GM20000 (cell line): ENCODE measurements around the gene EIF3K.

Experiments
- DNase-seq: peaks from one replicate; pipeline ENCODE4 v3.0.0; 2012; ENCODE audit warnings: low spot score
- TF ChIP-seq, protein P1 (sequence below): IDR thresholded peaks from 2 replicates; pipeline ENCODE4 v1.5.1; 2012; ENCODE audit warnings: mild to moderate bottlenecking, control low read depth; ENCODE audit errors: extremely low read depth, missing control alignments

Gene EIF3K

DNA sequence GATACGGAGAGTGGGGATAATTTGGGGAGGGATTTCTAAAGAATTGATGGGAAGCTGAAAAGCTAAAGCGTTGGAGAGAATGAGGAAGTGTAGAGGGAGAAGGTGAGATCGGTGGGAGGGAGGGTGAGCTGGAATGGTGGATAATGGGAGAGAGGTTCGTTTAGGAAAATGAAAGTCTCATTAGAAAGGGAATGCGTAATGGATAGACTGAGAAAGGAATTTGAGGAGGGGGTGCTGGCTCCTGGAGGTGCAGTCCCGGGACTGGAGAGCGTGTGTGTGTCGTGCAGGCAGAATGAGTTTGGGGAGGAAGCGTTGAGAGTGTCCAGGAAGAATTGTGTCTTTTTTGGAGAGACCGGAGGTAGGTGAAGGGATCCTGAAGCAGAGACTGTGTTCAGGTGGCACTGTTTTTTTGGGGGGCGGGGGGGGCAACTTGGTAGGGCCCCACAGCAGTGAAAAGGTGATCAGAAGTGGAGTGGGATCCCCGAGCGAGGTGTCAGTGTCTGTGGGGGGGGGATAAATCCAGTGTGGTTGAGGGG is 29.8 kb downstream of the EIF3K start:
- DNase-seq = no peak
- TF ChIP-seq, protein P1, sequence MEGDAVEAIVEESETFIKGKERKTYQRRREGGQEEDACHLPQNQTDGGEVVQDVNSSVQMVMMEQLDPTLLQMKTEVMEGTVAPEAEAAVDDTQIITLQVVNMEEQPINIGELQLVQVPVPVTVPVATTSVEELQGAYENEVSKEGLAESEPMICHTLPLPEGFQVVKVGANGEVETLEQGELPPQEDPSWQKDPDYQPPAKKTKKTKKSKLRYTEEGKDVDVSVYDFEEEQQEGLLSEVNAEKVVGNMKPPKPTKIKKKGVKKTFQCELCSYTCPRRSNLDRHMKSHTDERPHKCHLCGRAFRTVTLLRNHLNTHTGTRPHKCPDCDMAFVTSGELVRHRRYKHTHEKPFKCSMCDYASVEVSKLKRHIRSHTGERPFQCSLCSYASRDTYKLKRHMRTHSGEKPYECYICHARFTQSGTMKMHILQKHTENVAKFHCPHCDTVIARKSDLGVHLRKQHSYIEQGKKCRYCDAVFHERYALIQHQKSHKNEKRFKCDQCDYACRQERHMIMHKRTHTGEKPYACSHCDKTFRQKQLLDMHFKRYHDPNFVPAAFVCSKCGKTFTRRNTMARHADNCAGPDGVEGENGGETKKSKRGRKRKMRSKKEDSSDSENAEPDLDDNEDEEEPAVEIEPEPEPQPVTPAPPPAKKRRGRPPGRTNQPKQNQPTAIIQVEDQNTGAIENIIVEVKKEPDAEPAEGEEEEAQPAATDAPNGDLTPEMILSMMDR = no peak

DNA sequence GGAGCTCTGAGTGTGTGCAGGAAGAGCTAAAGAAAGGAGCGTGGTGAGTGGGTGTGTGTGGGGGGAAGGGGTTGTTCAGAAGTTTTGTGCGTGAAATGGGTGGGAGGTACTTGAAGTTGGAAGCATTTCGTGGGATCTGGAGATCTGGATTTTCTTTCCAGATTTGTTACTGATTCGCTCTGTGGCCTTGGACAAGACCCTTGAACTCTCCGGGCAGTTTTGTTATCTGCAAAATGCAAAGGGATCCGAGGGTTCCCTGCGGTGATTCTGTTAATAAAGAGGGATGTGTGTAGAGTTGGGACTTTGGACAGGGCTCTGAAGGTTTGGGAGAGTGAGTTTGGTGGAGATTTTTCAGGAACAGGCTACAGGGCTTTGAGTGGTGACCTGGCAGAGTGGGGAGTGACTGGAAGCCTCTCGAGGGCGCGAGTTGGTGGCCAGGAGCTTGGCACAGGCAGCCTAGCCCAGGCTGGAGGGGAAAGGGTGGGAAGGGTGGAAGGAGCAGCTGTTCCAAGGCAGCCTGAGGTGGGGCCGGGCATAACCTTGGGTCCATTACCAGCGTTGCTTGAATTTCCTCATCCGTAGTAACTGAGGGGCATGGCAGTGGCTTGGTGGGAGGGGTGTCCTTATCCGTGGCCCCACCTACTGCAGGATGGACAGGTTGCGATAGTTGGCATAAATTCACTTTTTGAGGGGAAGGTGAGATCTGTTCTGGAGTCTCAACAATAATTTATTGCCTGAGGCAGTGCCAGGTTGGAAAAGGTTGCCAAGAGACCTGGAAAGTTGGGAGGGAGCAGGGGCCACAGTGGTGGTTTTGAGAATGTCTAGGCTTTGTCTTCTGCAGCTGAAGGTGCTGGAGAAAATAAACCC is 30.6 kb downstream of the EIF3K start:
- DNase-seq = no peak
- TF ChIP-seq, protein P1 = no peak

DNA sequence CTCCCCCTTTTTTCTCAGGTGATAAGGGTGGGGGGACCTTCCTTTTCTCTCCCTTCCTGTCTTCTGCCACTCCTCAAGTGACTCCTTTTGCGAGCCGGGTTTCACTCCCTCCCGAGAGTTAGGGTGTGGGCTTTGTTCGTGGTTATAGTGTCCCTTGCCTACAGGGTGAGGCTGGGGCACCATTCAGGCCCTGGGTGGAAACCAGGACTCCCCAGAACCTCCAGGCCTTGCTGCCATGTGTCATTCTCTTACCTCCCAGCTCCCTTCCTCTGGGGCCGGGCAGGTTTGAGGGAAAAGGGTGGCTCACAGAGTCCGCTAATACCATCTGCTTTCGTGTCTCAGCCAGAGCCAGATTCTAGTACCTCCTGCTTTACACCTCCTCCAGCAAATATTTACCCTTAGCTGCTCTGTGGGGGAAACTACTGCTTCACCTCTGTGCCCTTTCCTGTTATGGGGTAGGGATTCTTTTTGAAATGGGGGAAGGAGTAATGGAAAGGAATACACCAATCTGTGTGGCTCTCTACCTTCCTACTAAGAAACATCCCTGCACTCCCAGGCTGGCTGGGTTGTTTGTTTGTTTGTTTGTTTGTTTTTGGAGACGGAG is 31.3 kb downstream of the EIF3K start:
- no peak for DNase-seq

DNA sequence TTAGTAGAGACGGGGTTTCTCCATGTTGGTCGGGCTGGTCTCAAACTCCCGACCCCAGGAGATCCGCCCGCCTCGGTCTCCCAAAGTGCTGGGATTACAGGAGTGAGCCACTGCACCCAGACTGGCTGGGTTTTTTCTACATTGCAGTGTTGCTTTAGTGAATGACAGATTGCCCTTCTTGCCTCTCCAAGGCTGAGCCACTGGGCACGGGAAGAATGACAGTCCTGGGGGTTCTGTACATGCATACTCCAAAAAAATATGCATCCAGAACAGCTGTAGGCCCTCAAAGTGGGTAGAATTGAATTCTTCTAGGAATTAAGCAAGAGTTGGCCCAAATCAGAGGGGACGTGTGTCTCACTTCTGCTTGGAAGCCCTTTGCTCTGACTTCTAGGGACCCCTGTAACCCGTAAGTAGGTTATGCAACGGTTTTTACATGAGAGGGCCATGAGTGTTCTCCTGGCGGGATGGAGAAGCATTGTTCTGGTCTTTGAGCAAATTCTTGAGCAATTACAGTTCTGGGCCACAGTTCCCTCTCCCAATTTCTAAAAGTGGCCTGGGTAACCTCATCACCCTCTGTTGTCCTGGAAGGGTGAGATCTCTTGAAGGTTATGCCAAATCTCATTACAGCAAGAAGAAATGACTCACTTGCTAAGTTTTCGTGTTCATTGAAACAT is 32.1 kb downstream of the EIF3K start:
- no peak for DNase-seq
- TF ChIP-seq, protein P1 = no peak

More for the DNA sequence above, 31.3 kb downstream of the EIF3K start:
- TF ChIP-seq, protein P1 = no peak

DNA sequence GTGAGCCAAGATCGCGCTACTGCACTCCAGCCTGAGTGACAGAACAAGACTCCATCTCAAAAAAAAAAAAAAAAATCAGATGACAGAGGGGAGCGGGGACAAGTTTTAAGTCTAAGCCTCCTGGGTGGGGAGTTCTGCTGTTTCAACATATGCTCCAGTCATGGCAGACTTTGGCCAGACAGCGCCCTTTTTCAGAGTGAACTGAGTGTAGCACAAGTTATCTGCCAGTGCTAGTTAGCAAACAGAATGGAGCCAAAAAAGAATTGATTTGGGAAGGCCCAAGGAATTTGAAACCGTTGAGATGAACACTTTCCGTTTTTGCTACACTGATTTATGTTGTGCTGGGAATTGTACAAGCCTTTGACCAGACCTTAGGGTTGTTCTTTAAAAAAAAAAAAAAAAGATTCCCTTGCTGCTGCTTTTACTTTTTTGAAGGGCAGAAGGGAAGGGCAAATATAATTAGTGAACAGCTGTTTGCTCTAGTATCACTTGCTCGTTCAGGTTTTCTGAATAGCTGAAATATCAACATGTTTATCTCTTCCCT is 34.1 kb downstream of the EIF3K start:
- TF ChIP-seq, protein P1 = no peak
- no peak for DNase-seq

DNA sequence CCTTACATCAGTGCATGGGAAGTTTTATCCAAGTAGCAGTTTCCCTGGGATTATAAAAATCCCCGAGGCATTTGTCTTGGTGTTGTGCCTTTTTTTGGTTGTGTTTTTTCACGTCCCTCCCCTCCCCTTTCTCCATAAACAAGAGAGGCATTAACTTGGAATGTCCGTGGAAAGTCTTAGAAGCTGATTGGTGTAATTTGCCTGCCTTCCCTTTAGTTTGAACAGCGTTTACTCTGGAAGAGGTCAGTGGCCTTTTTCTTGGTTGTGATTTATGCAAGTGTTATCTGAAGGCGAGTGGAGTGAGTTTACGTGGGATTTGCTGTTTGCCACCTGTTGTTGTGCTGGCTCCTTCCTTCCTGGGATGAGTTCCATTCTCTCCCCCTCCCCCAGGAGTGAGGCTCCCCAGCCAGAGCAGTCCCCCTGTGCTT is 35.7 kb downstream of the EIF3K start:
- DNase-seq = no peak
- TF ChIP-seq, protein P1 = no peak
